ENCODE results near the gene LIMS2.

Gene LIMS2

GRCh38 chr2:127670957-127671290, 4.4 kb downstream of the LIMS2 start:
- TF ChIP-seq CTCF (IDR thresholded peaks at IDR 0.05): no peak

- TF ChIP-seq CTCF (IDR thresholded peaks at IDR 0.05): no peak
These were observed 5.0 kb downstream of the LIMS2 start for GRCh38 chr2:127670055-127670956.

- TF ChIP-seq CTCF (IDR thresholded peaks at IDR 0.05): no peak
These were observed 6.3 kb downstream of the LIMS2 start for GRCh38 chr2:127669056-127669455.

GRCh38 chr2:127665267-127665893, 9.9 kb downstream of the LIMS2 start:
- TF ChIP-seq CTCF (IDR thresholded peaks at IDR 0.05): no peak

GRCh38 chr2:127664895-127665225, 10.5 kb downstream of the LIMS2 start:
- TF ChIP-seq CTCF (IDR thresholded peaks at IDR 0.05): no peak

GRCh38 chr2:127664065-127664894, 11.1 kb downstream of the LIMS2 start:
- no peak for TF ChIP-seq CTCF (IDR thresholded peaks at IDR 0.05)

- TF ChIP-seq CTCF (IDR thresholded peaks at IDR 0.05): no peak
These were observed 11.7 kb downstream of the LIMS2 start for GRCh38 chr2:127663566-127664064.
